ENCODE data around the gene ALOX5AP. TPM values are rescaled to one million over a fixed set of nuclear protein-coding genes. Genes with fewer than 3 reads are reported as not detected.
A peak's percentile ranks its signal among the peaks of the same experiment; 100 is the strongest.

Gene ALOX5AP
- total and polyA plus RNA-seq, 4 donors, result 17.9 to 753 (median 111) TPM

GRCh38 chr13:30719525-30719914 is 15.8 kb upstream of the ALOX5AP start:
- no peak for ATAC-seq (ENCODE audit: insufficient read depth, low FRiP score)
- Histone ChIP-seq H3K27me3 (ENCODE audit: control insufficient read depth in 3 of 3, insufficient read depth in 3 of 3, low read length in 2 of 3) (no peaks in the 10 kb centered on the region), H3K27ac (ENCODE audit: low read depth in 1 of 2, low read length in 1 of 2) (no peak overlapping the region), H3K4me3 (no peak overlapping the region), H3K36me3 (ENCODE audit: control insufficient read depth in 4 of 4, insufficient read depth in 4 of 4, low read length in 4 of 4) (no peaks in the 10 kb centered on the region), H3K9me3 (ENCODE audit: control insufficient read depth in 4 of 4, insufficient read depth in 3 of 4, low read length in 3 of 4) (no peaks in the 10 kb centered on the region), H3K4me1 (ENCODE audit: control insufficient read depth in 5 of 5, insufficient read depth in 5 of 5, low read length in 5 of 5) (peaks cover 0 to 49% (median 4%) of the 10 kb centered on the region in 5 donors), H3K9ac (ENCODE audit: insufficient read depth in 1 of 2, low read length in 2 of 2) (no peak overlapping the region)
- TF ChIP-seq, protein P1, sequence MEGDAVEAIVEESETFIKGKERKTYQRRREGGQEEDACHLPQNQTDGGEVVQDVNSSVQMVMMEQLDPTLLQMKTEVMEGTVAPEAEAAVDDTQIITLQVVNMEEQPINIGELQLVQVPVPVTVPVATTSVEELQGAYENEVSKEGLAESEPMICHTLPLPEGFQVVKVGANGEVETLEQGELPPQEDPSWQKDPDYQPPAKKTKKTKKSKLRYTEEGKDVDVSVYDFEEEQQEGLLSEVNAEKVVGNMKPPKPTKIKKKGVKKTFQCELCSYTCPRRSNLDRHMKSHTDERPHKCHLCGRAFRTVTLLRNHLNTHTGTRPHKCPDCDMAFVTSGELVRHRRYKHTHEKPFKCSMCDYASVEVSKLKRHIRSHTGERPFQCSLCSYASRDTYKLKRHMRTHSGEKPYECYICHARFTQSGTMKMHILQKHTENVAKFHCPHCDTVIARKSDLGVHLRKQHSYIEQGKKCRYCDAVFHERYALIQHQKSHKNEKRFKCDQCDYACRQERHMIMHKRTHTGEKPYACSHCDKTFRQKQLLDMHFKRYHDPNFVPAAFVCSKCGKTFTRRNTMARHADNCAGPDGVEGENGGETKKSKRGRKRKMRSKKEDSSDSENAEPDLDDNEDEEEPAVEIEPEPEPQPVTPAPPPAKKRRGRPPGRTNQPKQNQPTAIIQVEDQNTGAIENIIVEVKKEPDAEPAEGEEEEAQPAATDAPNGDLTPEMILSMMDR (IDR thresholded peaks at IDR 0.05; ENCODE audit: control extremely low read depth, extremely low read depth), result no peak
- 67 to 77% methylated on average over 4 of the region's 4 CpGs for WGBS, 2 donors
- no peak for DNase-seq

GRCh38 chr13:30720172-30720869 is 15.0 kb upstream of the ALOX5AP start:
- peak in 2 of 3 donors; percentile 53 to 60 for DNase-seq
- ATAC-seq (ENCODE audit: insufficient read depth, low FRiP score), result no peak
- Histone ChIP-seq H3K36me3 (ENCODE audit: control insufficient read depth in 4 of 4, insufficient read depth in 4 of 4, low read length in 4 of 4) (no peaks in the 10 kb centered on the region), H3K27ac (ENCODE audit: low read depth in 1 of 2, low read length in 1 of 2) (no peak overlapping the region), H3K27me3 (ENCODE audit: control insufficient read depth in 3 of 3, insufficient read depth in 3 of 3, low read length in 2 of 3) (no peaks in the 10 kb centered on the region), H3K4me1 (ENCODE audit: control insufficient read depth in 5 of 5, insufficient read depth in 5 of 5, low read length in 5 of 5) (peaks cover 0 to 42% (median 3%) of the 10 kb centered on the region in 5 donors), H3K4me3 (no peak overlapping the region), H3K9ac (ENCODE audit: insufficient read depth in 1 of 2, low read length in 2 of 2) (no peak overlapping the region), H3K9me3 (ENCODE audit: control insufficient read depth in 4 of 4, insufficient read depth in 3 of 4, low read length in 3 of 4) (no peaks in the 10 kb centered on the region)
- TF ChIP-seq, protein P1 (IDR thresholded peaks at IDR 0.05; ENCODE audit: control extremely low read depth, extremely low read depth), result no peak
- 61 to 77% methylated on average over 3 of the region's 3 CpGs for WGBS, 2 donors

GRCh38 chr13:30721936-30722335 is 13.4 kb upstream of the ALOX5AP start:
- no peaks in the 10 kb centered on the region for H3K9me3 ChIP-seq (ENCODE audit: control insufficient read depth in 4 of 4, insufficient read depth in 3 of 4, low read length in 3 of 4)
- ATAC-seq (ENCODE audit: insufficient read depth, low FRiP score) (no peak), DNase-seq (no peak)
- H3K36me3 ChIP-seq (ENCODE audit: control insufficient read depth in 4 of 4, insufficient read depth in 4 of 4, low read length in 4 of 4), result no peaks in the 10 kb centered on the region
- no peak overlapping the region for H3K27ac ChIP-seq (ENCODE audit: low read depth in 1 of 2, low read length in 1 of 2)
- H3K9ac ChIP-seq (ENCODE audit: insufficient read depth in 1 of 2, low read length in 2 of 2), result no peak overlapping the region
- 47 to 76% methylated on average over 4 of the region's 4 CpGs for WGBS, 2 donors
- peaks cover 0 to 30% (median 0%) of the 10 kb centered on the region in 5 donors for H3K4me1 ChIP-seq (ENCODE audit: control insufficient read depth in 5 of 5, insufficient read depth in 5 of 5, low read length in 5 of 5)
- TF ChIP-seq, protein P1 (IDR thresholded peaks at IDR 0.05; ENCODE audit: control extremely low read depth, extremely low read depth), result no peak
- H3K4me3 ChIP-seq, result no peak overlapping the region
- H3K27me3 ChIP-seq (ENCODE audit: control insufficient read depth in 3 of 3, insufficient read depth in 3 of 3, low read length in 2 of 3), result no peaks in the 10 kb centered on the region

Measured in lung (tissue), 12 donors.